ENCODE measurements around the gene HBS1L. TPM values are rescaled to one million over a fixed set of nuclear protein-coding genes. Genes with fewer than 3 reads are reported as not detected.

HBS1L gene
- total RNA-seq, 1 donor from 2014 or later = 94.4 TPM

DNA sequence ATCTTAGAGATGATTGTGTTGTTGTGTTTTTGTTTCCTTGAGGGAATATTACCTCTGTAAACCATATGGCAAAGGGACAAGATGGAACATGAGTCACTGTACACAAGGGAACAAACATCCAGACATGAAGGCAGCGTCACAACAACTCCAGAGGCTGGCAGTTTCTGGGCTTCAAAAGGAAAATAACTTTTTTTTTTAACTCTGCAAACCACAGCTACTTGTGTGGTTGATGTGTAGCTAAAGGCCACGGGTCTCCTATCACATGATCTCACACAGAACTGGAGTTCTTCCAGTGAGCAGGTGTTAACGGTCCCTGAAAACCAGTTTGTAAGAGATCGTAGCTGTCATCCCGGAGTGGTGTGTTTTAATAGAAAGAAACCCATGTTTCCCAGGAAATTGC lies 33.2 kb upstream of the HBS1L start:
- H3K36me3 Mint-ChIP-seq (ENCODE audit: low read depth) = no peaks in the 10 kb centered on the region
- H3K27ac Mint-ChIP-seq = peak overlapping the region; percentile 90
- peaks cover 4% of the 10 kb centered on the region for H3K9me3 Mint-ChIP-seq
- H3K4me3 Mint-ChIP-seq = peak overlapping the region; percentile 69
- DNase-seq = peak; percentile 89
- no peaks in the 10 kb centered on the region for H3K27me3 Mint-ChIP-seq
- H3K4me1 Mint-ChIP-seq = peaks cover 66% of the 10 kb centered on the region
- intact Hi-C loops (cut with micrococcal nuclease) = loop anchor here (1.0 to 5.0 kb wide), 5 partner anchors 34 to 911 kb away; partner anchors contain the start of gene HBS1L

- Mint-ChIP-seq H3K27me3 (no peaks in the 10 kb centered on the region), H3K9me3 (peaks cover 5% of the 10 kb centered on the region), H3K4me3 (peak overlapping the region; percentile 69), H3K4me1 (peaks cover 62% of the 10 kb centered on the region), H3K36me3 (ENCODE audit: low read depth) (no peaks in the 10 kb centered on the region), H3K27ac (peak overlapping the region; percentile 90)
- peak; percentile 77 for DNase-seq
- intact Hi-C loops (cut with micrococcal nuclease) = loop anchor here (2.0 to 5.0 kb wide), 2 partner anchors 109 to 910 kb away; no protein-coding TSS in a partner anchor
These were observed 32.8 kb upstream of the HBS1L start for GRCh38 chr6:135087403-135087802.

DNA sequence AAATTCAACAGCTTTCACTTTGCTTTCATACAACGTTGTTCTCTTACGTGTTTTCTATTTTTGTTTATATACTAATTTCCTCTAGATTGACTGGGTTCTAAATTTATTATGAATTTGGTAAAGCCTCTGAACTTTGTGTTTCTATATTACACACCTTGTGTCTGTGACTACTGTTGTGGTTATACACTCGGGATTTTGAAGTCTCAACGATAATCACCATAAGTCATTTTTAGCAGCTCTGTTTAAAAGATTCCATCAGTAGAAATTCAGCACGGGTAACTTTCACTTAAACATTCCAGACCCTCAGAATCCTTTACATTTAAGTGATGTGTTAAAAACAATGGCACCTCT lies 31.8 kb upstream of the HBS1L start:
- Mint-ChIP-seq H3K27ac (peak overlapping the region; percentile 90), H3K36me3 (ENCODE audit: low read depth) (peaks cover 5% of the 10 kb centered on the region), H3K27me3 (no peaks in the 10 kb centered on the region), H3K4me3 (peak overlapping the region; percentile 69), H3K9me3 (peaks cover 11% of the 10 kb centered on the region), H3K4me1 (peaks cover 56% of the 10 kb centered on the region)
- peak; percentile 53 for DNase-seq
- intact Hi-C loops (cut with micrococcal nuclease) = loop anchor here (1.0 to 5.0 kb wide), 3 partner anchors 56 to 909 kb away; no protein-coding TSS in a partner anchor

DNA sequence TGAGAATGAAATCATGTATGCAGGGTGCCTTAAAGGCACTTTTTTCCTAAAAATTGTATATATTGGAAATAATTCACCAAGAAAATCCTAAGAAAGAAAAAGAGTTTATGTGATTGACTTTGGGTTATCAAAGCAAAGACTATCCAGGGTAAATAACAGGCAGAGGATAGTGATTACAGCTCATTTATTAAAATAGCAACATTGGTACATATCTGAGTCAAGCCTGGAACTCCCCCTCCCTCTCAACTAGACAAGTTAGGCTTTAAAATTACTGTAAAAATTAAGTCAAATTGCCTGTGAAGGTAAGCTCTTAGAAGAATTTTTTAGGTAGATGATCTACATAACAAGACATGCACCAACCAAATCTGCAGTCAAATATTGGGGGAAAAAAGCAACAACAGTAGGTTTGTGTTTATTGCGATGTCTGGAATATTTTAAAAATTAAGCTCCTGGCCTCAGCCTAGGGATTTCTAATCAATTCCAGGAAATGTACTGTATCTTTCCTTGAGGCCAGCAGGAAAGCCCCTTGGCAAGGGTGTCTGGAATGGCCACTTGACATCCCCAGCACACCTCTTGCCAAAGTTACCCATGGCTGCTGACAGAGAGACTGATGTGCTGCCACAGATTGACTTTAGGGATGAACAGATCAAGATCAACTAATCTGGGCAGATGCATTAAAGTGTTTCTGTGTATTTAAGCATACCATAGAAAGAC lies 31.2 kb upstream of the HBS1L start:
- peak; percentile 67 for DNase-seq
- Mint-ChIP-seq H3K36me3 (ENCODE audit: low read depth) (peaks cover 5% of the 10 kb centered on the region), H3K9me3 (peaks cover 11% of the 10 kb centered on the region), H3K4me3 (peak overlapping the region; percentile 69), H3K27ac (peak overlapping the region; percentile 90), H3K27me3 (no peaks in the 10 kb centered on the region), H3K4me1 (peaks cover 51% of the 10 kb centered on the region)
- intact Hi-C loops (cut with micrococcal nuclease) = loop anchor here (1.0 to 5.0 kb wide), 3 partner anchors 56 to 909 kb away; no protein-coding TSS in a partner anchor

DNA sequence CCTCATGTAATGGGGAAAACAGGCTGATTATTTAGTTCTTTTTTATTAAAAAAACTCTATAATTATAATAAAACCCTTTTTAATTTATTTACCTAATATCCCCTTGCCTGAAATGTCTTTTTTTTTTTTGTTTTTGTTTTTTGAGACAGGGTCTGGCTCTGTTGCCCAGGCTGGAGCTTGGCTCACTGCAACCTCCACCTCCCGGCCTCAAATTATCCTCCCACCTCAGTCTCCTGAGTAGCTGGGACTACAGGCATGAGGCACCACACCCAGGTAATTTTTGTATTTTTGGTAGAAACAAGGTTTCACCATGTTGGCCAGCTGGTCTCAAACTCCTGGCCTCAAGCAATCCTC lies 30.3 kb upstream of the HBS1L start:
- Mint-ChIP-seq H3K4me1 (peaks cover 41% of the 10 kb centered on the region), H3K9me3 (peaks cover 11% of the 10 kb centered on the region), H3K27ac (no peak overlapping the region), H3K27me3 (no peaks in the 10 kb centered on the region), H3K36me3 (ENCODE audit: low read depth) (peaks cover 5% of the 10 kb centered on the region), H3K4me3 (no peak overlapping the region)
- DNase-seq = peak; percentile 43
- intact Hi-C loops (cut with micrococcal nuclease) = loop anchor here (5.0 kb wide), 1 partner anchor 908 kb away; no protein-coding TSS in a partner anchor

DNA sequence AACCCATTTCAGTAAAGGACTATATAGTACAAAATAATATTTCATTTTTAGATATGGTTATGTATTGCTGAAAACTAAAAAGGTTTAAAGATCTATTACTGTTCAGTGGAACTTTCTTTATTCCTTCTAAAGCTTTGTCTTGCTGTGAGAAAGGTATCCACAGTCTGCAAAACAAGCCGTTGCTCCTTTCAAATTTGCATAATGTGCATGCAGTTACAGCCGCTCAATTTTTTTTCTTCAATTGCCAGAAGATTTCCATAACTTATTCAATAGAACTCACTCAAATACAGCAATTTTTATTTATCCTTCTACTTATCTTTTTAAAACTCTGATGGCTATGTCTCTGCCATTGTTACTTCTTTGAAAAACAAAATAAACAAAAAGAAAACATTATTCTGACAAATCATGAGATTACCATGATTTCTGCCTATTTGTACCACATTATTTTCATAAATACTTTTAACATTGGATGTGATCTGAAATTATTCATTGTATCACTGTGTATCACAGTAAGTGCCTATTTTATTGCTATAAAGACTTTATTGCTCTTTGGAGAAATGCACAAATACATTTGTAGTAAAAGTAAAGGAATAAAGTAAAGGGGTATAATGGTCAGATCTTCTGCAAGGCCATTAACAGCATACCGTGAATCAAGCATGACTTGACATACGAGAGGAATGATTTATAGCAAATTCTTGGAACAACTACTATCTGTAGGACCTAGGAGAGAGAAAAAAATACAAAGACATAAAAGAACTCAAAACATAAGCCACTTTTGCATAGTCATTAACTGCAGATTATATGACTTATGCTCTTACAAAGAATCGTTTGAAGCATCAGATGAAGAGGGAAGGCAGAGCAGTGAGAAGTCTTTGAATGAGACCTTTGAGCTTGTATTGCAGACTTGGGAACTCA lies 29.6 kb upstream of the HBS1L start:
- Mint-ChIP-seq H3K36me3 (ENCODE audit: low read depth) (peaks cover 5% of the 10 kb centered on the region), H3K27me3 (no peaks in the 10 kb centered on the region), H3K27ac (peak overlapping the region; percentile 22), H3K4me3 (no peak overlapping the region), H3K9me3 (peaks cover 11% of the 10 kb centered on the region), H3K4me1 (peaks cover 39% of the 10 kb centered on the region)
- DNase-seq = no peak
- intact Hi-C loops (cut with micrococcal nuclease) = no loop called here

DNA sequence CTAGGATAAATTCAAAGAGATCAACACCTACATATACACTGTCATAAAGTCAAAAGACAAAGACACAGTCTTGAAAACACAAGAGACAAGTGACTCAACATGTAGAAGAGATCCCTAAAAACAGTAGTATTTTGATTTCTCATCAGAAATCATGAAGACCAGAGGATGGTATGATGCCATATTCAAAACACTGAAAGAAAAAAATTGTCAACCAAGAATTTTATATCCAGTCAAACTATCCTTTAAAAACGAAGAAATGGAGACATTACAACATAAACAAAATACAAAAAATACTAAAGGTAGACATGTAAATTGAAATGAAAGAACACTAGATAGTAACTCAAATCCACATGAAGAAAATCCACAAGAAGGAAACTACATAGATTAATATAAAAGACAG lies 27.3 kb upstream of the HBS1L start:
- H3K9me3 Mint-ChIP-seq = peaks cover 14% of the 10 kb centered on the region
- H3K27ac Mint-ChIP-seq = no peak overlapping the region
- H3K4me3 Mint-ChIP-seq = no peak overlapping the region
- H3K36me3 Mint-ChIP-seq (ENCODE audit: low read depth) = peaks cover 5% of the 10 kb centered on the region
- no peak for DNase-seq
- no peaks in the 10 kb centered on the region for H3K27me3 Mint-ChIP-seq
- intact Hi-C loops (cut with micrococcal nuclease) = no loop called here
- H3K4me1 Mint-ChIP-seq = peaks cover 17% of the 10 kb centered on the region

- H3K4me1 Mint-ChIP-seq = peaks cover 6% of the 10 kb centered on the region
- no peak overlapping the region for H3K4me3 Mint-ChIP-seq
- no peak overlapping the region for H3K27ac Mint-ChIP-seq
- DNase-seq = no peak
- peaks cover 5% of the 10 kb centered on the region for H3K9me3 Mint-ChIP-seq
- no peaks in the 10 kb centered on the region for H3K36me3 Mint-ChIP-seq (ENCODE audit: low read depth)
- intact Hi-C loops (cut with micrococcal nuclease) = no loop called here
- no peaks in the 10 kb centered on the region for H3K27me3 Mint-ChIP-seq
These were observed 20.4 kb upstream of the HBS1L start for GRCh38 chr6:135075018-135075417.

GRCh38 chr6:135073756-135074393 lies 19.3 kb upstream of the HBS1L start:
- Mint-ChIP-seq H3K4me3 (no peak overlapping the region), H3K27me3 (no peaks in the 10 kb centered on the region), H3K9me3 (peaks cover 5% of the 10 kb centered on the region), H3K27ac (no peak overlapping the region), H3K36me3 (ENCODE audit: low read depth) (no peaks in the 10 kb centered on the region), H3K4me1 (peaks cover 6% of the 10 kb centered on the region)
- intact Hi-C loops (cut with micrococcal nuclease) = no loop called here
- no peak for DNase-seq

DNA sequence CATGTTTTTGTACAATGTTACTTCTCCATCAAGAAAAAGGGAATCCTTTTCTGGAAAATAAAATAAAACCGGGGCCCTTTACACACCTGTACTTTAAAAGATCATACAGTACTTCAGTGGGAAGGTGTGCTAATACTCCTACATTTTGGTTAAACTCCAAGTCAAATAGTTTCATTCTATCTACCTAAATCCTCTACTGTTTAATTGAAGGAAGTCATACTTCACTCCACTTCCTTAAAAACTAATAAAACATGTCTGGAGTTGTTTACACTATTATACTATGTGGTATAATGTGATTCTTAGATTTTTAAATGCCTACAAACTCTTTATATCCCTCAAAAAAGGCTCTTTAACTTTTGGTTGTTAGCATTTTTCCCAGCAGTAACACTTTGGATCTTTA lies 18.6 kb upstream of the HBS1L start:
- DNase-seq = no peak
- no peak overlapping the region for H3K4me3 Mint-ChIP-seq
- peaks cover 3% of the 10 kb centered on the region for H3K9me3 Mint-ChIP-seq
- H3K4me1 Mint-ChIP-seq = peaks cover 6% of the 10 kb centered on the region
- intact Hi-C loops (cut with micrococcal nuclease) = no loop called here
- H3K36me3 Mint-ChIP-seq (ENCODE audit: low read depth) = no peaks in the 10 kb centered on the region
- H3K27me3 Mint-ChIP-seq = no peaks in the 10 kb centered on the region
- no peak overlapping the region for H3K27ac Mint-ChIP-seq

- Mint-ChIP-seq H3K36me3 (ENCODE audit: low read depth) (no peaks in the 10 kb centered on the region), H3K9me3 (peaks cover 3% of the 10 kb centered on the region), H3K4me1 (peaks cover 6% of the 10 kb centered on the region), H3K27ac (no peak overlapping the region), H3K27me3 (no peaks in the 10 kb centered on the region), H3K4me3 (no peak overlapping the region)
- no peak for DNase-seq
- intact Hi-C loops (cut with micrococcal nuclease) = no loop called here
These were observed 18.1 kb upstream of the HBS1L start for GRCh38 chr6:135072753-135073152.

- peaks cover 13% of the 10 kb centered on the region for H3K4me1 Mint-ChIP-seq
- intact Hi-C loops (cut with micrococcal nuclease) = no loop called here
- no peak overlapping the region for H3K4me3 Mint-ChIP-seq
- H3K36me3 Mint-ChIP-seq (ENCODE audit: low read depth) = no peaks in the 10 kb centered on the region
- H3K9me3 Mint-ChIP-seq = peaks cover 7% of the 10 kb centered on the region
- DNase-seq = peak; percentile 23
- H3K27ac Mint-ChIP-seq = no peak overlapping the region
- no peaks in the 10 kb centered on the region for H3K27me3 Mint-ChIP-seq
These were observed 16.9 kb upstream of the HBS1L start for GRCh38 chr6:135071541-135071940.

GRCh38 chr6:135067911-135068310 lies 13.3 kb upstream of the HBS1L start:
- no peak for DNase-seq
- peaks cover 12% of the 10 kb centered on the region for H3K9me3 Mint-ChIP-seq
- peaks cover 13% of the 10 kb centered on the region for H3K4me1 Mint-ChIP-seq
- intact Hi-C loops (cut with micrococcal nuclease) = no loop called here
- no peaks in the 10 kb centered on the region for H3K27me3 Mint-ChIP-seq
- H3K36me3 Mint-ChIP-seq (ENCODE audit: low read depth) = no peaks in the 10 kb centered on the region
- no peak overlapping the region for H3K27ac Mint-ChIP-seq
- no peak overlapping the region for H3K4me3 Mint-ChIP-seq

GRCh38 chr6:135066806-135067205 lies 12.2 kb upstream of the HBS1L start:
- DNase-seq = peak; percentile 55
- H3K4me3 Mint-ChIP-seq = no peak overlapping the region
- no peaks in the 10 kb centered on the region for H3K36me3 Mint-ChIP-seq (ENCODE audit: low read depth)

More at GRCh38 chr6:135066806-135067205, 12.2 kb upstream of the HBS1L start:
- Mint-ChIP-seq H3K27ac (no peak overlapping the region), H3K9me3 (peaks cover 12% of the 10 kb centered on the region), H3K4me1 (peaks cover 12% of the 10 kb centered on the region), H3K27me3 (no peaks in the 10 kb centered on the region)
- intact Hi-C loops (cut with micrococcal nuclease) = no loop called here

Data from activated CD4-positive, alpha-beta T cell treated with anti-CD3 and anti-CD28 coated beads, Interleukin-2, amount 10 ng/mL, durations not matched to agents 24 days and 14 days (primary cell).